Measurements from ENCODE around the gene TAS2R43. TPM values are rescaled to one million over a fixed set of nuclear protein-coding genes. Genes with fewer than 3 reads are reported as not detected.

The TAS2R43 gene
- total RNA-seq, 1 experiment from 2014 or later = not detected

GRCh38 chr12:11075642-11076041 lies 16.5 kb downstream of the TAS2R43 start:
- ChIA-PET POLR2A (no interaction called here), CTCF (no interaction called here), RAD21 (ENCODE audit: low non-redundant PET in 1 of 2, low total read pairs in 2 of 2, uncharacterized antibody in 2 of 2, unreplicated experiment in 2 of 2) (no interaction called here)
- Histone ChIP-seq H3K9ac (ENCODE audit: low read length) (no peak overlapping the region), H3K4me1 (ENCODE audit: control insufficient read depth in 1 of 2, insufficient read depth in 2 of 2, low read length in 2 of 2) (no peaks in the 10 kb centered on the region), H3K36me3 (ENCODE audit: control insufficient read depth in 1 of 2, insufficient read depth in 2 of 2, low read length in 2 of 2) (no peaks in the 10 kb centered on the region), H3K79me2 (ENCODE audit: insufficient read depth, low read length) (no peaks in the 10 kb centered on the region), H3K4me2 (ENCODE audit: low read length) (no peak overlapping the region), H3K27me3 (ENCODE audit: insufficient read depth, low read length) (no peaks in the 10 kb centered on the region), H3K9me2 (ENCODE audit: insufficient read depth) (no peaks in the 10 kb centered on the region), H4K20me1 (ENCODE audit: insufficient read depth) (no peaks in the 10 kb centered on the region), H2AFZ (ENCODE audit: low read depth, low read length, poor library complexity, severe bottlenecking) (no peak overlapping the region), H3K4me3 (replicated peaks in 1 of 2; ENCODE audit: low read depth in 1 of 2, low read length in 2 of 2) (no peak overlapping the region), H3K27ac (ENCODE audit: low read depth, low read length) (no peak overlapping the region), H3K9me3 (ENCODE audit: control insufficient read depth in 1 of 2, insufficient read depth in 1 of 2, low read depth in 1 of 2, low read length in 2 of 2) (no peaks in the 10 kb centered on the region)
- no peak for TF ChIP-seq SP1 (IDR thresholded peaks at IDR 0.05; ENCODE audit: low read depth)
- TF ChIP-seq ATF3 (IDR thresholded peaks at IDR 0.05) = no peak
- TF ChIP-seq, protein P1, sequence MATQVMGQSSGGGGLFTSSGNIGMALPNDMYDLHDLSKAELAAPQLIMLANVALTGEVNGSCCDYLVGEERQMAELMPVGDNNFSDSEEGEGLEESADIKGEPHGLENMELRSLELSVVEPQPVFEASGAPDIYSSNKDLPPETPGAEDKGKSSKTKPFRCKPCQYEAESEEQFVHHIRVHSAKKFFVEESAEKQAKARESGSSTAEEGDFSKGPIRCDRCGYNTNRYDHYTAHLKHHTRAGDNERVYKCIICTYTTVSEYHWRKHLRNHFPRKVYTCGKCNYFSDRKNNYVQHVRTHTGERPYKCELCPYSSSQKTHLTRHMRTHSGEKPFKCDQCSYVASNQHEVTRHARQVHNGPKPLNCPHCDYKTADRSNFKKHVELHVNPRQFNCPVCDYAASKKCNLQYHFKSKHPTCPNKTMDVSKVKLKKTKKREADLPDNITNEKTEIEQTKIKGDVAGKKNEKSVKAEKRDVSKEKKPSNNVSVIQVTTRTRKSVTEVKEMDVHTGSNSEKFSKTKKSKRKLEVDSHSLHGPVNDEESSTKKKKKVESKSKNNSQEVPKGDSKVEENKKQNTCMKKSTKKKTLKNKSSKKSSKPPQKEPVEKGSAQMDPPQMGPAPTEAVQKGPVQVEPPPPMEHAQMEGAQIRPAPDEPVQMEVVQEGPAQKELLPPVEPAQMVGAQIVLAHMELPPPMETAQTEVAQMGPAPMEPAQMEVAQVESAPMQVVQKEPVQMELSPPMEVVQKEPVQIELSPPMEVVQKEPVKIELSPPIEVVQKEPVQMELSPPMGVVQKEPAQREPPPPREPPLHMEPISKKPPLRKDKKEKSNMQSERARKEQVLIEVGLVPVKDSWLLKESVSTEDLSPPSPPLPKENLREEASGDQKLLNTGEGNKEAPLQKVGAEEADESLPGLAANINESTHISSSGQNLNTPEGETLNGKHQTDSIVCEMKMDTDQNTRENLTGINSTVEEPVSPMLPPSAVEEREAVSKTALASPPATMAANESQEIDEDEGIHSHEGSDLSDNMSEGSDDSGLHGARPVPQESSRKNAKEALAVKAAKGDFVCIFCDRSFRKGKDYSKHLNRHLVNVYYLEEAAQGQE (IDR thresholded peaks at IDR 0.05; ENCODE audit: low read depth) = no peak
- no peak for TF ChIP-seq POLR2AphosphoS5 (IDR thresholded peaks at IDR 0.05; ENCODE audit: low read depth, low read length)
- TF ChIP-seq SRF (IDR thresholded peaks at IDR 0.05; ENCODE audit: low read depth) = no peak
- TF ChIP-seq SIN3A (IDR thresholded peaks at IDR 0.05; ENCODE audit: low read depth) = no peak
- no peak for TF ChIP-seq JUND (IDR thresholded peaks at IDR 0.05)
- TF ChIP-seq TCF7L2 (IDR thresholded peaks at IDR 0.05; ENCODE audit: borderline replicate concordance, extremely low read depth, insufficient read depth, insufficient read length) = no peak
- ATAC-seq (no peak), DNase-seq (ENCODE audit: low read depth, low spot score) (no peak)
- BruUV-seq (replicated peaks) = no TSS peak
- intact Hi-C loops (cut with micrococcal nuclease) = no loop called here
